SK-N-SH (cell line): Measurements from ENCODE around the gene STAB1.

Source experiments
- CTCF ChIP-seq: fragments of 200-600 bp; sonication (generic); IDR thresholded peaks from 2 replicates; pipeline ENCODE4 v1.6.1; 2017; ENCODE audit warnings: antibody characterized with exemption, mild to moderate bottlenecking, moderate library complexity
- MEF2A ChIP-seq: IDR thresholded peaks from 2 replicates; pipeline ENCODE4 v1.4.0; 2012; ENCODE audit warnings: low read depth, borderline replicate concordance
- PBX3 ChIP-seq: IDR thresholded peaks from 2 replicates; pipeline ENCODE4; 2012
- REST ChIP-seq: IDR thresholded peaks from 2 replicates; pipeline ENCODE4 v1.6.1; 2012; ENCODE audit warnings: mild to moderate bottlenecking, low read depth, low read length, moderate library complexity
- RXRA ChIP-seq: IDR thresholded peaks from 2 replicates; pipeline ENCODE4 v1.4.0; 2012; ENCODE audit warnings: low read depth, mild to moderate bottlenecking, borderline replicate concordance
- SMC3 ChIP-seq: IDR thresholded peaks from 2 replicates; pipeline ENCODE4 v1.6.1; 2012; ENCODE audit warnings: low read depth, low read length, improper control_type of control experiment
- TAF1 ChIP-seq: IDR thresholded peaks from 2 replicates; pipeline ENCODE4 v1.6.1; 2012; ENCODE audit warnings: low read depth, mild to moderate bottlenecking, low read length, moderate library complexity, borderline replicate concordance
- USF1 ChIP-seq: IDR thresholded peaks from 2 replicates; pipeline ENCODE4 v1.4.0; 2012; ENCODE audit warnings: low read depth, borderline replicate concordance

- TF ChIP-seq CTCF (no peak), SMC3 (no peak), PBX3 (no peak), RXRA (no peak), USF1 (no peak), REST (no peak), MEF2A (no peak), TAF1 (no peak)
Measured at GRCh38 chr3:52452126-52452525, 43.0 kb upstream of the STAB1 start.
